Kidney (tissue), 14 donors: ENCODE results near the gene TMEM147. TPM values are rescaled to one million over a fixed set of nuclear protein-coding genes. Genes with fewer than 3 reads are reported as not detected.

Source experiments
- DNase-seq, 5 donors: peaks; one replicate each; pipeline ENCODE4 v3.0.0-alpha.2; 2013 to 2020
- FAIRE-seq: peaks from 2 replicates; lab custom pipeline; 2012; peaks lifted over from hg19 to GRCh38; lab: Jason Lieb, UNC
- H3K27ac ChIP-seq, 2 donors: one replicate each; pipeline ENCODE4 v1.7.0; 2013; ENCODE audit warnings: low read depth in 2 of 2, low read length in 2 of 2, inconsistent platforms in 1 of 2
- H3K27me3 ChIP-seq: one replicate; pipeline ENCODE4 v1.7.1; 2013; ENCODE audit warnings: low read length, inconsistent platforms; ENCODE audit not compliant: control insufficient read depth, insufficient read depth
- H3K36me3 ChIP-seq, 3 donors: one replicate each; pipeline versions ENCODE4 v1.7.0 to v1.7.1; 2013; ENCODE audit warnings: low read length in 3 of 3, control low read depth in 1 of 3, inconsistent platforms in 1 of 3; ENCODE audit not compliant: insufficient read depth in 3 of 3, control insufficient read depth in 2 of 3
- H3K4me1 ChIP-seq, 3 donors: one replicate each; pipeline versions ENCODE4 v1.7.0 to v1.7.1; 2013; ENCODE audit warnings: low read length in 3 of 3, inconsistent platforms in 1 of 3, low read depth in 1 of 3; ENCODE audit not compliant: control insufficient read depth in 2 of 3, insufficient read depth in 2 of 3
- H3K4me3 ChIP-seq, 3 donors: one replicate each; pipeline versions ENCODE4 v1.7.0 to v1.8.1; 2013; ENCODE audit warnings: low read length in 3 of 3, control low read depth in 1 of 3, inconsistent platforms in 1 of 3
- H3K9ac ChIP-seq, 3 donors: one replicate each; pipeline versions ENCODE4 v1.7.0 to v1.7.1; 2013; ENCODE audit warnings: low read length in 3 of 3, control low read depth in 1 of 3, inconsistent platforms in 1 of 3
- H3K9me3 ChIP-seq, 3 donors: one replicate each; pipeline versions ENCODE4 v1.7.0 to v1.7.1; 2013; ENCODE audit warnings: low read length in 3 of 3, control low read depth in 1 of 3, inconsistent platforms in 1 of 3; ENCODE audit not compliant: control insufficient read depth in 2 of 3, insufficient read depth in 1 of 3
- intact Hi-C: fragments of 100-400 bp; cut with DNase I; formaldehyde crosslinking; loops from one replicate; pipeline ENCODE4 v1.11.1; 2022
- polyA plus RNA-seq: library from polyadenylated mRNA; stranded (reverse); fragments of 350-450 nt; fragmentation: Illumina TruSeq; extraction: RNeasy Lipid Tissue Mini Kit (QIAGEN cat#74804); gene quantifications from one replicate; pipeline ENCODE4 v1.2.3, GENCODE V29; 2014; ENCODE audit warnings: low read depth, low replicate concordance; ENCODE audit not compliant: insufficient read depth
- total RNA-seq: library from RNA; stranded (reverse); fragmentation: NEBNext Ultra II Directional; extraction: Animal tissue kit (Norgen Biotek cat#: 25700); gene quantifications from one replicate; pipeline ENCODE4 v1.2.1, GENCODE V29; 2021
- TF ChIP-seq, protein P1 (sequence below): IDR thresholded peaks from 3 replicates; pipeline ENCODE4 v1.5.1; 2012; ENCODE audit warnings: mild to moderate bottlenecking, moderate library complexity, borderline replicate concordance; ENCODE audit not compliant: insufficient read depth; ENCODE audit errors: extremely low read depth
- donor health status: control.
- donor health status: control.
- donor health status: control.
- donor health status: control.
- donor health status: control.
- donor health status: DM: yes; HTN: yes; CAD: no.
- donor health status: Normal renal cell carcinoma (clear cell type).

TMEM147 gene
- total and polyA plus RNA-seq, 2 donors from 2014 or later = 76.9 to 233 TPM

DNA sequence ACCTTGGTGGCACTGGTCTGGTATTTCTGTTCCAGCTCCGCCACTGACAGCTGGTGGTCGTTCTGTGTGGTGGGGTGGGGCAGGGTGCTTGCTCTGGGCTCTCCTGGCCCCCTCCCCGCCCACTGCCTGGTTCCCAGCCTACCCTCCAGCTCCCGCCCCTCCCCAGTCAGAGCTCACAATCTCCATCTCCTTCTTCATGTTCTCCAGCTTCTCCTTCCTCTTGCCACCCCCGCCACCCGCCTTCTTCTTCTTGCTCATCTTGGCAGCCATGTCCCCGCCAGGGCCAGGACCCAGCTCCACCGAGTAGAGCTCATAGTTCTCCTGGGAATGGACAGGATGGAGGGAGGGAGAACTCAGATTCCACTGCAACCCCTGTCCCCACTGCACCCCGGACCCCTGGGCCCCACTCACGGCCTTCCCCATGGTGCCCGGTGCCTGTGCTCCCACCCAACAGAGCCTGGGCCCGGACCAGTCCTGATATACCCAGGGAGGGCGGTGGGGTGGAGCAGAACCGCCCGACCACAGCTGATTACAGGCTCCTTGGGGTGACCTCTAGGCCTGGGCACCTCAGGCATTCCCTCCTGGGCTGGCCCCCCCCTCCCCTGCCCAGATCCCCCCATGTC is 17.9 kb downstream of the TMEM147 start, which contains the start of gene ATP4A:
ATP4A (minus strand) TSS at position 452 of the 623 bp plus-strand sequence; CDS start at position 423, 29 bp downstream.
- DNase-seq = peak in 2 of 5 donors; percentile 31 to 68
- TF ChIP-seq, protein P1, sequence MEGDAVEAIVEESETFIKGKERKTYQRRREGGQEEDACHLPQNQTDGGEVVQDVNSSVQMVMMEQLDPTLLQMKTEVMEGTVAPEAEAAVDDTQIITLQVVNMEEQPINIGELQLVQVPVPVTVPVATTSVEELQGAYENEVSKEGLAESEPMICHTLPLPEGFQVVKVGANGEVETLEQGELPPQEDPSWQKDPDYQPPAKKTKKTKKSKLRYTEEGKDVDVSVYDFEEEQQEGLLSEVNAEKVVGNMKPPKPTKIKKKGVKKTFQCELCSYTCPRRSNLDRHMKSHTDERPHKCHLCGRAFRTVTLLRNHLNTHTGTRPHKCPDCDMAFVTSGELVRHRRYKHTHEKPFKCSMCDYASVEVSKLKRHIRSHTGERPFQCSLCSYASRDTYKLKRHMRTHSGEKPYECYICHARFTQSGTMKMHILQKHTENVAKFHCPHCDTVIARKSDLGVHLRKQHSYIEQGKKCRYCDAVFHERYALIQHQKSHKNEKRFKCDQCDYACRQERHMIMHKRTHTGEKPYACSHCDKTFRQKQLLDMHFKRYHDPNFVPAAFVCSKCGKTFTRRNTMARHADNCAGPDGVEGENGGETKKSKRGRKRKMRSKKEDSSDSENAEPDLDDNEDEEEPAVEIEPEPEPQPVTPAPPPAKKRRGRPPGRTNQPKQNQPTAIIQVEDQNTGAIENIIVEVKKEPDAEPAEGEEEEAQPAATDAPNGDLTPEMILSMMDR = no peak
- Histone ChIP-seq H3K9ac (no peak within 1 kb of the TSS), H3K4me3 (no peak within 1 kb of the TSS), H3K27ac (no peak within 1 kb of the TSS), H3K36me3 (no peaks in the 10 kb centered on the region), H3K4me1 (no peaks in the 10 kb centered on the region), H3K27me3 (no peaks in the 10 kb centered on the region), H3K9me3 (no peaks in the 10 kb centered on the region)
- no peak for FAIRE-seq
- intact Hi-C loops = no loop called here

DNA sequence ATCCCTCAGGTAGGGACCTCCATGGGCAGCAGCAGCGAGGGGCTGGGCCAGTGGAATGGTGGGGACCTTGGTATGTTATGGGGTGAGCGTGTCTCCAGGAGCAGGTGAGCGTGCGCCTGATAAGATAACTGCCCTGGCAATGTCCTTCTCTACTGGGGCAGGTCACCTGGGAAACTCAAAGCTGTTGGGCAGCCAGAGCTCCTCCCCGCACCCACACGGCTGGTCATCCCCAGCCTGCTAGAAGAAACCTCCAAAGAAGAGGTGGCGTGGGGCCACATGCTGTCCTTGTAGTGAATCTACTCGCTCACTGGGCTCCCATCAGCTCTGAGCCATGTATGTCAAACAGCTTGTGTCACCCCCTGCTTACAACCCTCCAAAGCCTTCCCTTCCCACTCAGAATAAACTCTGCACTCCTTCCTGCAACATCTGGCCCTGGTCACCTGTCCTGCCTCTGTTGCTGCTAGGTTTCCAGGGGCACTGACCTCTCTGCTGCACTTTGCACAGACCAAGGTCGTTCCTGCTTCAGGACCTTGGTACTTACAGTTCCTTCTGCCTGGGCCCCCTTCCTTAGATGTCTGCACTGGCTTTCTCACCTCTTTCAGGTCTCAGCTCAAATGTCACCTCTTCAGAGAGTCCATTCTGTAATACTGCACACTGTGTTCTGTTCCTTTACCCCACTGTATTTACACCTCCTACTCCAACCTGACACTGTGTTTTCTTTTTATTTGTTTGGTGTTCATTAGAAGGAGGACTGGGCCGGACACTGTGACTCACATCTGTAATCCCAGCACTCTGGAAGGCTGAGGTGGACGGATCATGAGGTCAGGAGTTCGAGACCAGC is 19.8 kb downstream of the TMEM147 start:
- H3K27me3 ChIP-seq = no peaks in the 10 kb centered on the region
- no peaks in the 10 kb centered on the region for H3K4me1 ChIP-seq

DNA sequence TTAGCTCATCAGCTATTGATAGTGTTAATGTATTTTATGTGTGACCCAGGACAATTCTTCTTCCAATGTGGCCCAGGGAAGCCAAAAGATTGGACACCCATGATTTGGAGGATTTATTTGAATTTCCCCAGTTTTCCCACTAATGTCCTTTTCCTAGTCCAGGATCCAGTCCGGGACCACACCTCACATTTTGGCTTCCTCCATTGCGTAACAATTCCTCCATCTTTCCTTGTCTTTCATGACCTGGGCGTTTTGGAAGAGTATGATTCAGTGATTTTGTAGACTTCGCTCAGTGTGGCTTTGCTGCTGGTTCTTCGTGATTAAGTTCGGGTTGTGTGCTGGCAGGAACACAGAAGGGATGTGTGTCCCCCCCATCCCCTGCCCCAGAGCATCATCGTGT is 21.3 kb downstream of the TMEM147 start:
- TF ChIP-seq, protein P1 = no peak
- Histone ChIP-seq H3K4me3 (no peak overlapping the region), H3K36me3 (no peaks in the 10 kb centered on the region), H3K27me3 (no peaks in the 10 kb centered on the region), H3K27ac (no peak overlapping the region), H3K9ac (no peak overlapping the region), H3K4me1 (no peaks in the 10 kb centered on the region), H3K9me3 (no peaks in the 10 kb centered on the region)
- intact Hi-C loops = no loop called here
- FAIRE-seq = no peak
- DNase-seq = no peak

More for the DNA sequence above, 19.8 kb downstream of the TMEM147 start:
- DNase-seq (no peak), FAIRE-seq (no peak)
- intact Hi-C loops = no loop called here
- TF ChIP-seq, protein P1 = no peak
- Histone ChIP-seq H3K9ac (no peak overlapping the region), H3K4me3 (no peak overlapping the region), H3K9me3 (no peaks in the 10 kb centered on the region), H3K27ac (no peak overlapping the region), H3K36me3 (no peaks in the 10 kb centered on the region)
